OCI-LY1 (cell line): Measurements from ENCODE around the gene HMCN2.

ENCODE experiments used
- H2AFZ ChIP-seq: fragments of 200-600 bp; sonication (generic), shearing (Covaris generic); 2 replicates; pipeline ENCODE4 v1.6.0; 2014; ENCODE audit warnings: antibody characterized with exemption, mild to moderate bottlenecking, low read length
- H3F3A ChIP-seq: fragments of 200-600 bp; sonication (generic), shearing (Covaris generic); 2 replicates; pipeline ENCODE4 v1.6.0; 2014; ENCODE audit warnings: mild to moderate bottlenecking, antibody characterized with exemption, low read length, moderate library complexity; ENCODE audit not compliant: insufficient read depth
- H3K27ac ChIP-seq: fragments of 200-600 bp; sonication (generic); 2 replicates; pipeline ENCODE4 v1.5.1; 2014; ENCODE audit warnings: low read length, mixed run types, mild to moderate bottlenecking, low read depth; ENCODE audit not compliant: poor library complexity, severe bottlenecking
- H3K27me3 ChIP-seq: fragments of 200-600 bp; sonication (generic); 2 replicates; pipeline ENCODE4 v1.6.0; 2014; ENCODE audit warnings: antibody characterized with exemption, mild to moderate bottlenecking, low read length, moderate library complexity; ENCODE audit not compliant: insufficient read depth
- H3K36me3 ChIP-seq: fragments of 200-600 bp; sonication (generic); 2 replicates; pipeline ENCODE4 v1.6.1; 2014; ENCODE audit warnings: mild to moderate bottlenecking, antibody characterized with exemption, low read length, moderate library complexity, mixed read lengths; ENCODE audit not compliant: insufficient read depth
- H3K4me1 ChIP-seq: fragments of 200-600 bp; sonication (generic); 2 replicates; pipeline ENCODE4 v1.5.1; 2014; ENCODE audit warnings: mild to moderate bottlenecking, low read length, moderate library complexity; ENCODE audit not compliant: insufficient read depth, severe bottlenecking
- H3K4me2 ChIP-seq: fragments of 200-600 bp; sonication (generic), shearing (Covaris generic); 2 replicates; pipeline ENCODE4 v1.6.1; 2014; ENCODE audit warnings: low read length
- H3K4me3 ChIP-seq: fragments of 200-600 bp; sonication (generic); 2 replicates; pipeline ENCODE4 v1.5.1; 2014; ENCODE audit warnings: low read length, low read depth, mild to moderate bottlenecking, mixed read lengths; ENCODE audit not compliant: poor library complexity, severe bottlenecking
- H3K79me2 ChIP-seq: fragments of 200-600 bp; shearing (Covaris generic); 2 replicates; pipeline ENCODE4 v1.6.1; 2016; ENCODE audit warnings: mixed run types, low read length, mixed read lengths; ENCODE audit not compliant: insufficient read depth
- H3K9ac ChIP-seq: fragments of 200-600 bp; sonication (generic), shearing (Covaris generic); 2 replicates; pipeline ENCODE4 v1.6.1; 2014; ENCODE audit warnings: mild to moderate bottlenecking, low read length, mixed read lengths
- H3K9me2 ChIP-seq: fragments of 200-600 bp; sonication (generic), shearing (Covaris generic); 2 replicates; pipeline ENCODE4 v1.6.1; 2014; ENCODE audit warnings: low read depth, mild to moderate bottlenecking, low read length, mixed read lengths
- H3K9me3 ChIP-seq: fragments of 200-600 bp; shearing (Covaris generic); 2 replicates; pipeline ENCODE4 v1.6.1; 2014; ENCODE audit warnings: low read length, mixed read lengths
- H4K20me1 ChIP-seq: fragments of 200-600 bp; sonication (generic), shearing (Covaris generic); 2 replicates; pipeline ENCODE4 v1.6.0; 2016; ENCODE audit warnings: mild to moderate bottlenecking, low read length; ENCODE audit not compliant: insufficient read depth
- CTCF ChIP-seq: fragments of 200-600 bp; sonication (generic), shearing (Covaris generic); IDR thresholded peaks from 2 replicates; pipeline ENCODE4 v1.5.1; 2017; ENCODE audit warnings: mild to moderate bottlenecking, antibody characterized with exemption, low read length, moderate library complexity, mixed read lengths
- EZH2 ChIP-seq: fragments of 200-600 bp; sonication (generic), shearing (Covaris generic); IDR thresholded peaks from 2 replicates; pipeline ENCODE4 v1.8.0; 2017; ENCODE audit warnings: borderline replicate concordance, mixed run types, mild to moderate bottlenecking, antibody characterized with exemption, low read length, moderate library complexity, mixed read lengths

Gene HMCN2

GRCh38 chr9:130444565-130445221, 179.1 kb downstream of the HMCN2 start, which contains the start of gene ASS1:
TSS of gene ASS1 (plus strand) at chr9:130444961. CDS start at chr9:130452229, 7,268 bp downstream.
- Histone ChIP-seq H3K27ac (no peak within 1 kb of the TSS), H3K4me3 (no peak within 1 kb of the TSS), H3K9me2 (no peaks in the 10 kb centered on the region), H3F3A (no peaks in the 10 kb centered on the region), H3K27me3 (no peaks in the 10 kb centered on the region; the same call in 1 of the 2 replicates), H3K36me3 (no peaks in the 10 kb centered on the region), H3K79me2 (no peaks in the 10 kb centered on the region), H3K4me2 (no peak within 1 kb of the TSS), H3K4me1 (no peaks in the 10 kb centered on the region), H3K9me3 (0 out of 2 replicates have a peak, but pooled peaks cover 3% of the 10 kb centered on the region), H3K9ac (no peak within 1 kb of the TSS), H2AFZ (no peak within 1 kb of the TSS), H4K20me1 (no peaks in the 10 kb centered on the region)
- no peak for TF ChIP-seq EZH2

- H3K9ac ChIP-seq, result no peak overlapping the region
- no peaks in the 10 kb centered on the region for H3K79me2 ChIP-seq
- no peak overlapping the region for H3K4me3 ChIP-seq
- no peaks in the 10 kb centered on the region for H3K36me3 ChIP-seq
- H3K27me3 ChIP-seq, result no peaks in the 10 kb centered on the region; the same call in 1 of the 2 replicates
- no peak for TF ChIP-seq CTCF
- TF ChIP-seq EZH2, result no peak
- no peaks in the 10 kb centered on the region for H3K9me2 ChIP-seq
- no peak overlapping the region for H3K4me2 ChIP-seq
- no peaks in the 10 kb centered on the region for H4K20me1 ChIP-seq
- H3K27ac ChIP-seq, result no peak overlapping the region
- no peaks in the 10 kb centered on the region for H3F3A ChIP-seq
- 0 out of 2 replicates have a peak, but pooled peaks cover 3% of the 10 kb centered on the region for H3K9me3 ChIP-seq
- H3K4me1 ChIP-seq, result no peaks in the 10 kb centered on the region
- H2AFZ ChIP-seq, result no peak overlapping the region
Measured at GRCh38 chr9:130445268-130445983, 179.9 kb downstream of the HMCN2 start.

GRCh38 chr9:130446101-130446861, 180.7 kb downstream of the HMCN2 start:
- Histone ChIP-seq H3K27me3 (no peaks in the 10 kb centered on the region), H3K4me2 (no peak overlapping the region), H3K9me2 (no peaks in the 10 kb centered on the region), H3F3A (no peaks in the 10 kb centered on the region), H3K79me2 (no peaks in the 10 kb centered on the region), H3K4me3 (no peak overlapping the region), H3K9ac (no peak overlapping the region), H3K27ac (no peak overlapping the region), H3K9me3 (no peaks in the 10 kb centered on the region), H3K4me1 (no peaks in the 10 kb centered on the region), H4K20me1 (no peaks in the 10 kb centered on the region), H2AFZ (no peak overlapping the region), H3K36me3 (no peaks in the 10 kb centered on the region)
- no peak for TF ChIP-seq CTCF
- TF ChIP-seq EZH2, result no peak
